Sigmoid colon (tissue), 4 donors: ENCODE data around the gene NKAIN4.

Source experiments
- CTCF ChIP-seq, 4 experiments: fragments of 450-650 bp in 3 of 4; fragments of 200-600 bp in 1 of 4; IDR thresholded peaks; one replicate each; pipeline ENCODE4 v1.5.1; 2016 to 2019; ENCODE audit warnings: antibody characterized with exemption in 4 of 4, mild to moderate bottlenecking in 3 of 4, moderate library complexity in 2 of 4
- POLR2A ChIP-seq, 2 donors: fragments of 450-650 bp; IDR thresholded peaks; one replicate each; pipeline ENCODE4 v1.6.1; 2016; ENCODE audit warnings: antibody characterized with exemption in 2 of 2, mild to moderate bottlenecking in 2 of 2, moderate library complexity in 2 of 2
- POLR2AphosphoS5 ChIP-seq, 4 donors: sonication (generic); formaldehyde crosslinking; IDR thresholded peaks; one replicate each; pipeline ENCODE4 v1.6.1; 2017; ENCODE audit warnings: antibody characterized with exemption in 4 of 4

- TF ChIP-seq POLR2AphosphoS5 (IDR thresholded peaks at IDR 0.05), result no peak
- TF ChIP-seq CTCF (IDR thresholded peaks at IDR 0.05), result no peak
- no peak for TF ChIP-seq POLR2A (IDR thresholded peaks at IDR 0.05)
These were observed 5.6 kb upstream of the NKAIN4 start for GRCh38 chr20:63259734-63260460.
